ENCODE data around the gene LMX1B.

The LMX1B gene

DNA sequence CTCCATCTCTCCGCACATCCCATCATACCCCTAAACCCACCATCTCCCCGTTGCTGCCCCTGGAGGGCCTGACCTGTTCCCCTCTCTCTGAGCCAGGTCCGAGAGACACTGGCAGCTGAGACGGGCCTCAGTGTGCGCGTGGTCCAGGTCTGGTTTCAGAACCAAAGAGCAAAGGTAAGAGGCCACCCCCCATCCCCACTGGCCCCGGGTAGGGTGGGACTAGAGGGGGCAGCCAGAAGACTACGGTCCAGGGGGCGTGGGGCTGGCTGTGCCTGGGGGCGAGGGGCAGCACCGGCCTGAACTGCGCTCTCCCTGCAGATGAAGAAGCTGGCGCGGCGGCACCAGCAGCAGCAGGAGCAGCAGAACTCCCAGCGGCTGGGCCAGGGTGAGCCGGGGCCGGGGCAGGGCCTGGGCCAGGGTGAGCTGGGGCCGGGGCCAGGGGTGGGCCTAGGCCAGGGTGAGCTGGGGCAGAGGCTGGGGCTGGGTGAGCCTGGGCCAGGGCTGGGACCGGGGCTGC is 79.8 kb downstream of the LMX1B start:
- in situ Hi-C loops (cut with MboI; ENCODE audit: low sequenced_read_pairs) = no loop called here

DNA sequence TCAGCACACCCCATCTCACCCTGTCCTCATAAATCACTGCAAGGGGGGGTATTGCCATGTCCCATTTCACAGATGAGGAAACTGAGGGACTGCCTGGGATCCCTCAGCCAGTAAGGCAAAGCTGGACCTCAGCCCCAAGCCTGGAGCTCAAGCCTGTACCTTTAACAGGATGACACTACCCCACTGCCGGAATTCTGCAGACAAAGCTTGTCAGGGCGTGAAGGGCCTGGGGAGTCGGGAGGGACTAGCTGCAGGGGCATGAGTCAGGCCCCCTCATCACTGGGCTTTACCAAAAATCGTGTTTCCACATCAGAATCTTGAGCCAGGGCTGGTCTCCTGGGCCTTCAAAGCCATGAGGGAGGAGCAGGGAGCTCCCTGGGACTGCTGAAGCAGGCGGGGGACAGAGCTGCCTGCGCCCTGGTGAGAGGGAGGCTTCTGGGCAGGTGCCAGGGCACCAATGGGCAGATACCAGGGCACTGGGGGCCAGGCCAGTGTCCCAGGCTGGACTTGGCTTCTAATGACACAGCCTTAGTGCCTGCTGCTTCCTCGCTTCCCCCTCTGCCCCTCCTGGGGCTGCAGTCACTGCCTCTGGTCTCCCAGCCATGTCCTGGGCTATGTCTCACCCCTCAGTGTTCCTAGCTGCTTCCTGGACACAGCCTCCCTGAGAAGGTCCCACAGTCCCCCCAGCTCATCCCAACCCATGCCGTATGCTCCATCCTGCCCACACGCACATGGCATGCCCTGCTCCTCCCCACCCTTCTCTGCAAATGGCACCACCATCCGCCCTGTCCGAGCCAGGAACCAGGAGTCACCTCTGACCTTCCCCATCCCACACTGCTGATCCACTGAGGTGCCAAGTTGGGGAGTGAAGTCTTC is 80.7 kb downstream of the LMX1B start:
- in situ Hi-C loops (cut with MboI; ENCODE audit: low sequenced_read_pairs) = no loop called here

DNA sequence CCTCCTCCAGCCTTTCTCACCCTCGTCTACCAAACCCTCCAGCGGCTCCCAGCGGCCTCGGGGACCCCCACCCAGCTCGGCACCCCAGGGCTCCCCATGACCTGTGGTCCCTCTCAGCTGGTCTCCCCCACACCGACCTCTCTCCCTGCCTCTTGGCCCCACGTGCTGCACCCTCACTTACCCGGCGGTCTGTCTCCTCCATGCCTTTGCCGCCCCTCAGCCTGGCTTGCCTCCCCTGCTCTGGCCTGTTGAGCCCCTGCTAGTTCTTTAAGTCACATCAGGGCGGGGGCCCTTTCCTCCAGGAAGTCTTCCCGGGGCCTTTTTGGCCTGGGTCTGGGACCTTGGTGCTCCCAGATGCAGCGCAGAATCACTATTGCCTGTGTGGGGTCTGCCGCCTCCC is 81.5 kb downstream of the LMX1B start:
- in situ Hi-C loops (cut with MboI; ENCODE audit: low sequenced_read_pairs) = no loop called here

DNA sequence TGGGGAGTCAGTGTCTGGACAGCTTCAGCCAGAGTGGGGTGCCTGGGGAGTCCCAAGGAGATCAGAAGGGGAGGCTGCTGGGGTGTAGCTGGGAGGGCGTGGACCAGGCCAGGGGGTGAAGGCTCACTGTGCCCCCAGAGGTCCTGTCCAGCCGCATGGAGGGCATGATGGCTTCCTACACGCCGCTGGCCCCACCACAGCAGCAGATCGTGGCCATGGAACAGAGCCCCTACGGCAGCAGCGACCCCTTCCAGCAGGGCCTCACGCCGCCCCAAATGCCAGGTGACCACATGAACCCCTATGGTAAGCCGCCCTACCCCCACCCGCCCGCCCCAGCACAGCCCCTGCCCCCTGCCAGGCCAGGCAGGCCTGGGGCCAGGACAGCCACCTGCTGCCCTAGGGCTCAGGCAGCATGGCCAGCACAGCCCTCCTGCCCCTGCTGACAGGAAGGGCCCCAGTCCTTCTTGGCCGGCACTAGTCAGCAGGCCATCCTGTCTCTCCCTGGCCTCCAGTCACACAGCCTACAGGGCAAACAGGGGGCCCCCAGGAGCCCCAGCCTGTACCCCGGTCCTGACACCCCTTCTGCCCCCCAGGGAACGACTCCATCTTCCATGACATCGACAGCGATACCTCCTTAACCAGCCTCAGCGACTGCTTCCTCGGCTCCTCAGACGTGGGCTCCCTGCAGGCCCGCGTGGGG is 82.1 kb downstream of the LMX1B start:
- in situ Hi-C loops (cut with MboI; ENCODE audit: low sequenced_read_pairs) = no loop called here

DNA sequence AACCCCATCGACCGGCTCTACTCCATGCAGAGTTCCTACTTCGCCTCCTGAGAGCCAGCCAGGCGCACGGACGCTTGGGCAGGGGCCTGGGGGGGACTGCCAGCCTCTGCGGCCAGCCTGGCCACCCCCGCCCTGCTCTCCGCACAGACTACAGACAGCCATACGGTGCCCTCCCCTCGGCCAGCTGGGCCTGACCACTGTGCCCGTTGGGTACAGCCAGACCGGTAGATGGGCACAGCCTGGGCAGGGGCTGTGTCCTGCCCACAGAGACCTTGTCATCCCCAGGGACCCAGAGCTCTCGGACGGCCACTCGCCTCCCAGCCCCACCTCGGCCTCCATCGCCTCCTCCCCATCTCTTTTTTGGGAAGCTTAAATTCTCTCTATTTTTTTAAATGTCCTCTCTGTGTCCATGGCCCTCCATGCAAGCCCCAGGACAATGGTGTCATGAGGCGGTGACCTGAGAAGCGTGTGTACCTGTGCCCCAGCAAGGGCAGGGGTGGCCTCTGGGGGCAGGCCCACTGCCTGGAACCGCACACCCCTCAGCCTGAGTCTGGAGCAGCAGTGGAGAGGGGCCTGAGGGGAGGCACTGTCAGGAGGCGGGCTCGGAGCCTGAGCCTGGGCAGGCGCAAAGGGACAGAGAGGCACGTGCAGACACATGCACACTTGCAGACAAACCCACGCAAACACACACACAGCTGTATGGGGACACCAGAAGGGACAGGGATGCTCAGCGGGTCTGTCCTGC is 82.8 kb downstream of the LMX1B start:
- in situ Hi-C loops (cut with MboI; ENCODE audit: low sequenced_read_pairs) = no loop called here

DNA sequence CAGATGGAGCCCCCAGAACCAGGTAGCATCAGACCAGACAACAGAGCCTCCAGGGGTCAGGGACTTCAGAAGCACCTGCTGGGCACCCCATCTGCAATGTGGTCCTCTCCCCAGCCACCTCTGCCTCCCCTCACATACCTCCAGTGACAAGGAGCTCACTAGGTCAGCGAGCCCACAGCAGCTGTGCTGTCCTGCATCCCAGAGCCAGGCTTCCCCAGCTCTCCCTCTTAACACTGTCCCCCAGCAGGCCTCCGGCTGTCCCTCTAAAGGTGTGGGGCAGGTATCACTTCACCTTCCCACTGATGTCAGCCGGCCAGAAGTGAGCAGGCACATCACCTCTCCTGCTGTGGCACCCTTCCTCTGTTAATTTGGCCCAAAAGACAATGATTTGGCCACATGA is 83.6 kb downstream of the LMX1B start:
- in situ Hi-C loops (cut with MboI; ENCODE audit: low sequenced_read_pairs) = no loop called here

DNA sequence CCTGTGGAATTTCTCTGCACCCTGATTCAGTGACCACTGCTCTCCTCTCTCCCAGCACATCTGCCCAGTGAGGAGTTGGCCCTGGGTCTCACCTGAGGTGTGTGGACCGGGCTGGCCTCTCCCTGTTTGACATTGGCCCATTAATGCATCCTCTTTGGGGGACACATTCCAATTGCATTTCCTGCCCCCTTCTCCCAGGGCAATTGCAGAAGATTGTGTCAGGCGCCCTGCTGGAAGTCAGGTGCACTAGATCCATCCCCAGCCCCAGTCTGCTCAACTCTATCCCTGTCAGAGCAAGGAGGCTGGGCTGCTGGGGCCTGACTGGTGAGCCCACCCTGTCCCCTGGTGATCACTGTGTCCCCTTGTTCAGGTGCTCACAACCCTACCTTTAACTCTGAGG is 84.5 kb downstream of the LMX1B start:
- in situ Hi-C loops (cut with MboI; ENCODE audit: low sequenced_read_pairs) = no loop called here

DNA sequence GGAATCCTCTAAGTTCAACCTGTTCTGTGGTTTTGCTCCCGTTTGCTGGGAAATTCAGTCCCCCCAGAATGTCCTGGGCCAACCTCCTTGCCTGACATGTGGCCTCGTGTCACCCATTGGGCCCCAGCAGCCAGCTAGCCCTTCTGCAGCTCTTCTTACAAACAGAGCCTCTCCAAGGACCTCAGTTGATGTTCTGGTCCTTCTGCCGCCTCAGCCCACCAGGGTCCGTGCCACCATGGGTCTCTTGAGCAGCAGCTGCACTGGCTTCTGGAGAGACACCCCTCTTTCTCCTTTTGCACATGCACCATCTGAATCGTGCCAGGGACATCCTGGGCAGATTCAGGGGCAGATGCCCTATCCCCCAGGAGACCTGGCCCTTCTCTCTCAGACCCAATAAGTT is 85.0 kb downstream of the LMX1B start:
- in situ Hi-C loops (cut with MboI; ENCODE audit: low sequenced_read_pairs) = no loop called here

DNA sequence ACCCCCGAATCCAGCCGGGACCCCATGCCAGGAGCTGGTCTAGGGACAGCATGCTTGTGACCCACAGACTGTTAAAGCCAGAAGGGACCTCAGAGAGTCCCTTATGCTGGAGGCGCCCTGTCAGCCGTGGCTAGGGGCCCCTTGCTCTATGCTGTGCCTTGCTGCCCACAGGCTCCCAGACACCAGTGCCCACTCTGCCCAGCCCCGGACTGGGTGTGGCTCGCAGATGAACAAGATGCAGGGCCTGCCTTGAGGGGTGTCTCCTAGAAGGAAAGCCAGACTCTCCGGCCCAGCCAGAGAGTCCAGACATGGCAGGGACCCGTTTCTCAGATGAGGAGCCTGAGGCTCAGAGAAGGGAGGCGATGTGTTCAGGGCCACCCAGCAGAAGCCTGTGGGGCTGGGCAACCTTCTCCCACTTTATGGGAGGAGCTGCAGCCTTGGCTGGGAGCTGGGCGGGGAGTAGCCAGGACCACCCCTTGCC is 85.7 kb downstream of the LMX1B start:
- in situ Hi-C loops (cut with MboI; ENCODE audit: low sequenced_read_pairs) = no loop called here

DNA sequence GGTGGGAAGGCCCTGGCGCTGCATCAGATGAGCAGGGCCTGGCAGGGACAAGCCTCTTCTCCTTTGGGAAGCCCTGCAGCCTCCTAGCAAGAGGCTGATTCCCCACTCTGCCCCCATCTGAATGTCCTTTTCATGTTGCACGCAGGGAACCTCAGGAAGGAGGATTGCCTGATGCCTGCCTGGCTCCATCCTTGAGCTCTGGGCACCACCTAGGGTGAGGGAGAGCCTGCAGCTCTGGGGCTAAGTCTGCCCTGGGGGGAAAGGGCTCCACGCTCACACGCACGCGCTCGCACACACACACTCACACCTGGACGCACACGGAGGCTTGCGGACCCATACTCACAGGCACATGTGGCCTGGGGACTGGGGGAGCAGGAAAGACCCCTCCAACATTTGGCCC is 86.6 kb downstream of the LMX1B start:
- in situ Hi-C loops (cut with MboI; ENCODE audit: low sequenced_read_pairs) = no loop called here

DNA sequence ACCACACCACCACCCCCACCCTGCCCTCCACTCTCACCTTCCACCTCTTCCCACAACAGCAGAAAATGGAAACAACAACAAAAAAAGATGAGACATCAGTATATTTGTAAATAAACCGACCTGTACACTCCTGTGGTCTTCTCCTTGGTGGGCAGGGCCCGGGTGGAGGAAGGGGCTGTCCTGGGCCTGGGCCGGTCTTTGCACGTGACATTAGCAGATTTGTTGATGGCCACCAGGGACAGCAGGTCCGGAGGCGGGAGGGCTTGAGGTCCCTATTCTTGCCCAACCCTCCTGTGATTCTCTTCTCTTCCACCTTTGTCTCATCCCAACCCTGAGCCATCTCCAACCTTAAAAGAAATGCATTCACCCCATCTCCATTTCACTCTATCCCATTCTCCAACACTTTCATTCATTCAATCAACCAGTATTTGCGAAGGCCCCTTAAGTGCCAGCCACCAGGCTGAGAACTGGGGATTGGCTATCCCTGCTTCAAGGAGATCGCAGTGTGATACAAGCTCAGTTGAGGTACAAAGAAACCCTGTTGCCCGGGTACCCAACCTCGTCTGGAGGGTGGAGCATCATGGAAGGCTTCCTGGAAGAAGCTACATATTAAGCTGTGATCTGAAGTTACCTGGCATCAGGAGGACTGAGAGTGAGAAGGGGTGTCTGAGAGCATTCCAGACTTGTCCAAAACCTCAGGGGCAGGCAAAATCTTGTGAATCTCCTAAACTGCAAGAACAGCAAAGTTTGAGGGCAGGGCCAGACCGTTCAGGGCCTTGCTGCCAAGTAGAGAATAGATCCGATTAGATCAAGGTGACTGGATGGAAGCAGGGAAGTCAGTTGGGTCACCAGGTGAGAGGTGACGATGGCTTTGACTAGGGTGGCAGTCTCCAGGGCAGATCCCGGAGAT is 87.4 kb downstream of the LMX1B start:
- in situ Hi-C loops (cut with MboI; ENCODE audit: low sequenced_read_pairs) = no loop called here

DNA sequence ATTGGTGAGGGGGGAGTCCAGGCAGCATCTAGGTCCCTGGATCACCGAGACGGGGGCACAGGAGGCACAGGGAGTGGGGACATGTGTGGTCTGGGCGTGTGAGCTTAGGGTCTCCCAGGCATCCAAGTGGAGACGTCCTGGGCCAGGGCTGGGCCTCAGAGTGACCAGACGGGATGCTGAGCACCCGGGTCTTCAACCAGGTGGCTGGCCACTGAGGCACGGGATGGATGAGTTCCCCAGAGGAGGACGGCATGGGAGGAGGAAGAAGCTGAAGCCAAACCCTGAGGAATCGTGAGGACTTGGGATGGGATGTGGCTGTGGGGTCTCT is 88.0 kb downstream of the LMX1B start:
- in situ Hi-C loops (cut with MboI; ENCODE audit: low sequenced_read_pairs) = no loop called here

DNA sequence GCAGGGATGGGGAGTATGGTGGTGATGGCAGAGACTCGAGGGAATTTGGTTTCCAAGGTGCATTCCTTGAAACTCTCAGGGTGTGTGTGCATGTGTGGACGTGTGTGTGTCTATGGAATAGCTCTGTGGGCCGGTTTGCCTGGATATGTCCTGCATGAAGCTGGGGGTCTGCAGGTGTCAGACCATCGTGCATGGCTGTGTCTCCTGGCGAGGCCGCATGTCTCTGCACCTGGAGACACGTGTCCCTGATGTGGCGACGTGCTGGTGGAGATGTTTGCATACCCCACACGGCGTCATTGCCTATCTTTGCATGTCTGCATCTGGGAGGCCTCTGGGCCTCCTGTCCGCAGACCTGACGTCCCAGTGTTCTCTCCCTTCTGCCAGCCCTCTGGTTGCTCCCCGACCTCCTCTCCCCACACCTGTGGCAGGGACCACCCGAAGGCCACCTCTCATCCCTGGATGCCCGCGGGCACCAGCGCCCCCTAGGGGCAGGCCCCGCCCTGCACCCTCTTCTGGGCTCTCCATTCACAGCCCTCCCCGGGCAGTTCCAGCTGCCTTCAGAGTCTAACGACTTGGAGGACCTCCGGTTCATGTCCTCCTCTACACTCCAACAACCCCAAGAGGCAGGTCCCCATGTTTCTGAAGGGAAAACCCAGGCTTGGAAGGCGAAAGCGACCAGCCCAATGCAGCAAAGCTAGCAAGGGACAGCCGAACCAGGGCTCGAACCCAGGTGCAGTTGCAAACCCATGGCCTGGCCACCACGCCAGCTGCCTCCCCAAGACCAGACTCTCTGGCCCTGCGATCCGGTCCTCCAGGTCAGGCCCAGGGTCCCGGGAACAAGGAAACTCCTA is 88.6 kb downstream of the LMX1B start:
- in situ Hi-C loops (cut with MboI; ENCODE audit: low sequenced_read_pairs) = no loop called here

DNA sequence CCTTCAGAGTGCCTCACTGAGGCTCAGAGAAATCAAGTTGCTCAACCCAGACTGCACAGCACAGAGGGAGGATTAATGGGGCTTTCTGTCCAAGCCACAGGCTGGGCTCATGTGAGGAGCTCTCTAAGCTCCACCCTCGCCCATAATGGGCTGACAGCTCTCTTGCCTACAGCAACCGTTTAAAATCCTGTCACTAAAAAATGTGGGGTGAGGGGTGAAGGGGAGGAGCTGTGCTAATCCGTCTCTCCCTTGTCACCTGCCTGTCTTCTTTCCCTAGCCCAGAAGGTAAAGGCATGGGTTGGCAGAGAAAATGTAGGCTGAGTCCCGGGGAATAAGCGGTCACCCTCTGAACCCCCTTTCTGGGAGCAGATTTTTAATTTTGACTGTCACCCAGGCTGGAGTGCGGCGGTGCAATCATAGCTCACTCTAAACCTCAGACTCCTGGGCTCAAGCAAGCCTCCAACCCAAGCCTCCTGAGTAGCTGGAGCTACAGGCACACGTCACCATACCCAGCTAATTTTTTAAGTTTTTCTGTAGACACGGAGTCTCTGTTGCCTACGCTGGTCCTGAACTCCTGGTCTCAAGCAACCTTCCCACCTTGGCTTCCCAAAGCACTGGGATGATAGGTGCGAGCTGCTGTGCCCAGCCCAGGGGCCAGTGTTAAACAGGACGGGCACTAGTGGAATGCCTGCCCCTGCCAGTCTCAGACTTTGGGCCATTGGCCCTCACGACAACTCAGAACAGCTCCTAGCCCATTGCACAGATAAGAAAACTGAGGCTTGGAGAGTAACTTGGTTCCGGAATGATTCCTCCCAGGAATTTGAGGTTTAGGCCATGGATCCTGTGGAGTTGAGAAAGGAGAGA is 89.5 kb downstream of the LMX1B start:
- in situ Hi-C loops (cut with MboI; ENCODE audit: low sequenced_read_pairs) = no loop called here

DNA sequence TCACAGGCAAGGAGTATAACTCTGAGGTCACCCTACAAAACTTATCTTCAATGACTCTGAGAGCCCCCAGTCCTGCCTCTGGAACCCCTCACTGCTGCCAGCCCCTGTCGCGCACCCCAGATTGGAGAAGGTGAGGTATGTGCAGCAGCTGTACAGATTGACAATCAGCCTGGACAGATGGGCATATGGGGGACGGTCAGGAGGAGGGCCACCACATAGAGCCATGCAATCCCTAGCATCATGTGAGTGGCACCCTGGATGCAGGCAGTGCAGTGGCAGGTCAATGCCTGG is 90.1 kb downstream of the LMX1B start:
- in situ Hi-C loops (cut with MboI; ENCODE audit: low sequenced_read_pairs) = no loop called here

DNA sequence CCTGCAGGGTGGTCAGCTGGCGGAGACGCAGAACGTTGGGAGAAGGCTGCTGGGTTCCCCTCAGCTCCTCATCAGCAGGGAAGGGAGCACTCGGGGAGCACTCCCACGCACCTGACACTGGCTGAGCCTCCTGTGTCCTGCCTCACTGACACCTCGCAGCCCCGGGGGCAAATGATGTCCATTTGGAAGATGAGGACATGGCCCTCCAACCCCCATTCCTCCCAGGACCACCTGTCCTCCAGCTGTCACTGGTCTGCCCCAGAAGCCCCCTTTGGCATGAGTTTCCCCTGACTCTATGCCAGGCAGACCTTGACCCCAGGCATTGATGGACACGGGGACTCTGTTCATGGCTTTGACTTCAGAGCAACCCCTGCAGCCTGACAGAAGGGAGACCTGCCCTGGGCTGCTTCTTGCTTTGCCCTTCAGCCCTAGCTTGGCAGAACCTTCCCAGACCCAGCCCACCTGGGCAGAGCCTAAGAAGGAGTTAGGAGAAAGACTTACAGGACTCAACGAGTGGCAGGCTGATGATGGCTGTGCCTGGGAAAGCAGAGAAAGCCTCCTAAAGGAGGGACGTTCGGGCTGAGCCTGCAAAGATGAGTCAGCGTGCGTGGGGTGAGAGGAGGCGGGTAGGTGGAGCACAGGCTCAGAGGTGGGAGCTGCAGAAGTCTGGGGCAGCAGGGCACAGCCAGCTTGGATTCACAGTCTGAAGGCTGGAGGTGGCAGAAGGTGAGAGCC is 90.6 kb downstream of the LMX1B start:
- in situ Hi-C loops (cut with MboI; ENCODE audit: low sequenced_read_pairs) = no loop called here

DNA sequence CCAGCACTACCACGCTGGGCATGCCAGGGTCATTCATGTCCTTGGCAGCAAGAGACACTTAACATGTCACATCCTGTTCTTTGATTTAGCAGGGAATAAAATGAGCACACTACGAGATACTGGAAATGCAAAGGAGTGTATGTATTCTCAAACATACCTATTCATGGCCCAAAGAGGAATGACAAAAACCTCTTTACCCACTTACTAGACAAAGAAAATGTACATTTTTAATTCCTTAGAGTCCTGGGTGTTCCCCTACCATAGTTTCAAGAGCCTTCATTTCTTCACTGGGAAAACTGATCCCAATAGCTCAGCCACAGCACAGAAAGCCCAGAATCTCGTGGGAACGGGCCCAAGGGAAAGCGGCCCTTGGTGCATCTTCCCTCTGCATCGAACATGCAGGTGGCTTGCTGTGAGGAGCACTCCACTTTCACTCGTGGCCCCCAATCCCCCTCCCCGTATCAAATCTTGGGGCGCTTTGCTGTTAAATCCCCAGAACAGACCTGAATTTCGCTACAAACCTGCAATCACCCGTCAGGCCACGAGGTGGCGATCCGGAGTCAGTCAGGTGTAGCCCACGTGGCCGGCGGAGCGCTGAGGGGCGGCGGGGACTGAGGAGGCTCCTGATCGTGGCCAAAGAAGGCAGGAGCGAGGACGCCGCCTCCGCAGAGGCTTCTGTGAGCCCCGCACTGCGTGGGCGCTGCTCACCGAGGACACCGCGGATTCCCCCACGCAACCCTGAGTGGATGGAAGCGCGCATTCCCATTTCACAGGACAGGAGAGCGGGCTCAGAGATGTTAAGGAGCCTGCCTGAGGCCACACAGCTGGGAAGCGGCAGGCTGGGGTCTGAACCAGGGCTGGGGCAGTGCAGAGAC is 91.4 kb downstream of the LMX1B start:
- in situ Hi-C loops (cut with MboI; ENCODE audit: low sequenced_read_pairs) = loop anchor here (5.0 kb wide), 1 partner anchor 77 kb away; no protein-coding TSS in a partner anchor
